ENCODE results near the gene NTN1.

NTN1 gene

DNA sequence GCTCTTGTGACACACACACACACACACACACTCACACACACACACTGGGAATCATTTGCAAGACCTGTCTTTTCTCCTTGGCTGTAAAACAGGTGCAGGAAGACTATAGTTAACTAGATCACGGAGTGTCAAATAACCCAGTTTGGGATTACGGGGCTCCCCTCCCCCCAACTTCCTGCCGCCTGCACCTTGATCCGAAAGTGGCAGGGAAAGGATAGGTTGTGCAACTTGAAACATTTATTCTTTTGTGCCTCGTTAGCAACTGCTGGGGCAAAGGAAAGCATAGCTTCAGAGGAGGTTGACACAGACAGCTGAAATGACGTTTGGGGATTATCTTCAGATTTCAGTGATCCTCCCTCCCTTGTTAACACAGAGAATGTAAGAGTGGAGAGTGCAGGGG is 149.5 kb downstream of the NTN1 start:
- H3K9me2 ChIP-seq (replicated peaks; ENCODE audit: insufficient read depth, low read length): no peaks in the 10 kb centered on the region

GRCh38 chr17:9173386-9173983 is 152.2 kb downstream of the NTN1 start:
- no peaks in the 10 kb centered on the region for H3K79me2 ChIP-seq (ENCODE audit: insufficient read depth, low read length)
- no peaks in the 10 kb centered on the region for H4K20me1 ChIP-seq (ENCODE audit: low read depth, low read length)
- no peak overlapping the region for H2AFZ ChIP-seq (ENCODE audit: low read depth, low read length, severe bottlenecking)
- no peaks in the 10 kb centered on the region for H3F3A ChIP-seq (ENCODE audit: insufficient read depth)
- H3K27me3 ChIP-seq (ENCODE audit: low read length): no peaks in the 10 kb centered on the region
- no peaks in the 10 kb centered on the region for H3K9me3 ChIP-seq (ENCODE audit: insufficient read depth, low read length)
- TF ChIP-seq EZH2phosphoT487 (conservative IDR thresholded peaks at IDR 0.05; ENCODE audit: low read length) (no peak), CTCF (IDR thresholded peaks at IDR 0.05; ENCODE audit: insufficient read depth, low read length, poor library complexity, severe bottlenecking) (no peak)
- H3K4me2 ChIP-seq (ENCODE audit: low read depth, low read length, poor library complexity, severe bottlenecking): no peak overlapping the region
- no peak overlapping the region for H3K9ac ChIP-seq (ENCODE audit: low read length)
- no peaks in the 10 kb centered on the region for H3K9me2 ChIP-seq (replicated peaks; ENCODE audit: insufficient read depth, low read length)
- no peaks in the 10 kb centered on the region for H3K36me3 ChIP-seq (ENCODE audit: low read length)
- no peak overlapping the region for H3K4me3 ChIP-seq (ENCODE audit: insufficient read depth, low read length, poor library complexity, severe bottlenecking)
- H3K27ac ChIP-seq (ENCODE audit: low read depth, low read length): no peak overlapping the region

More for the DNA sequence above, 149.5 kb downstream of the NTN1 start:
- no peaks in the 10 kb centered on the region for H3K36me3 ChIP-seq (ENCODE audit: low read length)
- H3F3A ChIP-seq (ENCODE audit: insufficient read depth): no peaks in the 10 kb centered on the region
- no peak for TF ChIP-seq EZH2phosphoT487 (conservative IDR thresholded peaks at IDR 0.05; ENCODE audit: low read length)
- no peak for TF ChIP-seq CTCF (IDR thresholded peaks at IDR 0.05; ENCODE audit: insufficient read depth, low read length, poor library complexity, severe bottlenecking)
- no peak overlapping the region for H2AFZ ChIP-seq (ENCODE audit: low read depth, low read length, severe bottlenecking)
- H3K27me3 ChIP-seq (ENCODE audit: low read length): no peaks in the 10 kb centered on the region
- no peaks in the 10 kb centered on the region for H4K20me1 ChIP-seq (ENCODE audit: low read depth, low read length)
- no peak overlapping the region for H3K9ac ChIP-seq (ENCODE audit: low read length)
- H3K9me3 ChIP-seq (ENCODE audit: insufficient read depth, low read length): no peaks in the 10 kb centered on the region
- no peaks in the 10 kb centered on the region for H3K79me2 ChIP-seq (ENCODE audit: insufficient read depth, low read length)
- no peak overlapping the region for H3K4me2 ChIP-seq (ENCODE audit: low read depth, low read length, poor library complexity, severe bottlenecking)
- no peak overlapping the region for H3K27ac ChIP-seq (ENCODE audit: low read depth, low read length)
- H3K4me3 ChIP-seq (ENCODE audit: insufficient read depth, low read length, poor library complexity, severe bottlenecking): no peak overlapping the region

DNA sequence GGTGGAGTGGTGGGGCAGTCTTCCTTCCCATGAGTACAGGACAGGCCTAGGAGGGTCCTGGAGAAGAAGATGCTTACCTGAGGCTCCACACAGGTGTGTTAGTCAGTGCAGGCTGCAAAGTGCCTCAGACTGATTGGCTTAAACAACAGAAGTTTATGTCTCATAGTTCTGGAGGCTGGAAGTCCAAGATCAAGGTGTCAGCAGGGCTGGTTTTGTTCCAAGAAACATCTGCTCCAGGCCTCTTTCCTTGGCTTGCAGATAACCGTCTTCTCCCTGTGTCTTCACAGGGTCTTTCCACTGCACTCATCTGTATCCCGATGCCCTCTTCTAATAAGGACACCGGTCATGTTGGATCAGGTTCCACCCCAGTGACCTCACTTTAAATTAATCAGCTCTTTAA is 153.0 kb downstream of the NTN1 start:
- no peaks in the 10 kb centered on the region for H3K9me3 ChIP-seq (ENCODE audit: insufficient read depth, low read length)
- TF ChIP-seq CTCF (IDR thresholded peaks at IDR 0.05; ENCODE audit: insufficient read depth, low read length, poor library complexity, severe bottlenecking) (no peak), EZH2phosphoT487 (conservative IDR thresholded peaks at IDR 0.05; ENCODE audit: low read length) (no peak)
- no peaks in the 10 kb centered on the region for H4K20me1 ChIP-seq (ENCODE audit: low read depth, low read length)
- no peaks in the 10 kb centered on the region for H3K27me3 ChIP-seq (ENCODE audit: low read length)
- no peak overlapping the region for H2AFZ ChIP-seq (ENCODE audit: low read depth, low read length, severe bottlenecking)
- no peak overlapping the region for H3K9ac ChIP-seq (ENCODE audit: low read length)
- H3K27ac ChIP-seq (ENCODE audit: low read depth, low read length): no peak overlapping the region
- H3K79me2 ChIP-seq (ENCODE audit: insufficient read depth, low read length): no peaks in the 10 kb centered on the region
- no peaks in the 10 kb centered on the region for H3F3A ChIP-seq (ENCODE audit: insufficient read depth)
- H3K4me3 ChIP-seq (ENCODE audit: insufficient read depth, low read length, poor library complexity, severe bottlenecking): no peak overlapping the region
- H3K4me2 ChIP-seq (ENCODE audit: low read depth, low read length, poor library complexity, severe bottlenecking): no peak overlapping the region
- no peaks in the 10 kb centered on the region for H3K36me3 ChIP-seq (ENCODE audit: low read length)
- H3K9me2 ChIP-seq (replicated peaks; ENCODE audit: insufficient read depth, low read length): no peaks in the 10 kb centered on the region

Measured in SU-DHL-6 (cell line).